IMR-90 (cell line): ENCODE measurements around the gene ANO9. TPM values are rescaled to one million over a fixed set of nuclear protein-coding genes. Genes with fewer than 3 reads are reported as not detected.

Experiments used
- ATAC-seq: fragments of 200-7000 bp; cut with Tn5 transposase; 2 replicates; pipeline ENCODE4 v1.9.1; 2020; ENCODE audit warnings: low read depth, mild to moderate bottlenecking, moderate library complexity
- BruUV-seq: library from RNA; stranded (reverse); fragments of 400-500 nt; replicated peaks from 2 replicates; lab custom pipeline; 2021; lab: Mats Ljungman, UMichigan
- CTCF ChIA-PET: fragments of 300-600 bp; formaldehyde crosslinking; extraction: SDS; loops from one replicate; lab custom pipeline; 2021; ENCODE audit warnings: antibody characterized with exemption; lab: Yijun Ruan, JAX
- POLR2A ChIA-PET: fragments of 300-600 bp; sonication (Branson Sonifier 250); formaldehyde crosslinking; loops from one replicate; lab custom pipeline; 2022; ENCODE audit warnings: antibody characterized with exemption; ENCODE audit not compliant: unreplicated experiment; lab: Charles Lee
- DNase-seq: peaks from one replicate; pipeline ENCODE4 v3.0.0; 2013
- H2AFZ ChIP-seq: replicated peaks from 2 replicates; pipeline ENCODE3; 2013; ENCODE audit warnings: low read length, mild to moderate bottlenecking; ENCODE audit not compliant: poor library complexity
- H2AK5ac ChIP-seq: 2 replicates; pipeline ENCODE4 v1.6.1; 2013; ENCODE audit warnings: low read depth, low read length, inconsistent platforms
- H2AK9ac ChIP-seq: replicated peaks from 2 replicates; pipeline ENCODE3; 2013; ENCODE audit warnings: mild to moderate bottlenecking, low read depth, low read length, moderate library complexity; ENCODE audit not compliant: poor library complexity
- H2BK120ac ChIP-seq: 2 replicates; pipeline ENCODE4 v1.6.1; 2013; ENCODE audit warnings: low read depth, low read length, inconsistent platforms
- H2BK15ac ChIP-seq: 3 replicates; pipeline ENCODE4 v1.6.1; 2013; ENCODE audit warnings: low read depth, low read length, inconsistent platforms
- H2BK20ac ChIP-seq: 2 replicates; pipeline ENCODE4 v1.6.1; 2013; ENCODE audit warnings: low read depth, mild to moderate bottlenecking, inconsistent platforms, low read length, moderate library complexity
- H2BK5ac ChIP-seq: 2 replicates; pipeline ENCODE4 v1.6.1; 2013; ENCODE audit warnings: mild to moderate bottlenecking, low read depth, low read length, inconsistent platforms; ENCODE audit not compliant: poor library complexity, severe bottlenecking
- H3K14ac ChIP-seq: replicated peaks from 2 replicates; pipeline ENCODE4 v1.6.1; 2013; ENCODE audit warnings: low read depth, low read length, inconsistent platforms
- H3K18ac ChIP-seq: 2 replicates; pipeline ENCODE4 v1.6.1; 2013; ENCODE audit warnings: low read depth, low read length, control low read depth
- H3K23ac ChIP-seq: 2 replicates; pipeline ENCODE4 v1.6.1; 2013; ENCODE audit warnings: low read depth, low read length, inconsistent platforms
- H3K27ac ChIP-seq: 2 replicates; pipeline ENCODE4 v1.5.1; 2013; ENCODE audit warnings: mild to moderate bottlenecking, control low read depth, low read length; ENCODE audit not compliant: insufficient read depth
- H3K27me3 ChIP-seq: 2 replicates; pipeline ENCODE4 v1.6.1; 2013; ENCODE audit warnings: low read length; ENCODE audit not compliant: control insufficient read depth, insufficient read depth
- H3K36me3 ChIP-seq: 2 replicates; pipeline ENCODE4 v1.6.1; 2013; ENCODE audit warnings: low read length, mixed read lengths; ENCODE audit not compliant: control insufficient read depth, insufficient read depth
- H3K4ac ChIP-seq: 2 replicates; pipeline ENCODE4 v1.6.1; 2013; ENCODE audit warnings: low read depth, low read length, inconsistent platforms
- H3K4me1 ChIP-seq: 2 replicates; pipeline ENCODE4 v1.6.1; 2013; ENCODE audit warnings: low read length, mixed read lengths; ENCODE audit not compliant: control insufficient read depth, insufficient read depth
- H3K4me2 ChIP-seq: 2 replicates; pipeline ENCODE4 v1.6.1; 2013; ENCODE audit warnings: low read depth, mild to moderate bottlenecking, control low read depth, low read length, moderate library complexity
- H3K4me3 ChIP-seq: 2 replicates; pipeline ENCODE4 v1.5.1; 2013; ENCODE audit warnings: low read depth, mild to moderate bottlenecking, control low read depth, low read length, moderate library complexity; ENCODE audit not compliant: insufficient read depth
- H3K56ac ChIP-seq: 2 replicates; pipeline ENCODE4 v1.6.1; 2013; ENCODE audit warnings: low read length, inconsistent platforms; ENCODE audit not compliant: insufficient read depth; ENCODE audit errors: extremely low read depth
- H3K79me1 ChIP-seq, 2 experiments: 2 replicates each; pipeline ENCODE4 v1.6.1; 2013; ENCODE audit warnings: low read length in 2 of 2, inconsistent platforms in 1 of 2, low read depth in 1 of 2
- H3K9ac ChIP-seq: 2 replicates; pipeline ENCODE4 v1.6.1; 2013; ENCODE audit warnings: low read depth, low read length, control low read depth
- H3K9me1 ChIP-seq: 2 replicates; pipeline ENCODE4 v1.6.1; 2013; ENCODE audit warnings: low read length, inconsistent platforms; ENCODE audit not compliant: insufficient read depth
- H3K9me3 ChIP-seq: 2 replicates; pipeline ENCODE4 v1.6.1; 2013; ENCODE audit warnings: low read length; ENCODE audit not compliant: control insufficient read depth, insufficient read depth
- H4K20me1 ChIP-seq: 2 replicates; pipeline ENCODE4 v1.6.1; 2013; ENCODE audit warnings: low read length, inconsistent platforms; ENCODE audit not compliant: insufficient read depth
- H4K5ac ChIP-seq: 2 replicates; pipeline ENCODE4 v1.6.1; 2013; ENCODE audit warnings: mild to moderate bottlenecking, low read depth, low read length, control low read depth
- H4K8ac ChIP-seq, 2 experiments: 2 replicates each; pipeline ENCODE4 v1.6.1; 2013; ENCODE audit warnings: low read depth in 2 of 2, low read length in 2 of 2, control low read depth in 1 of 2, inconsistent platforms in 1 of 2
- H4K91ac ChIP-seq: 2 replicates; pipeline ENCODE4 v1.6.1; 2013; ENCODE audit warnings: low read depth, low read length, inconsistent platforms; ENCODE audit not compliant: insufficient read depth
- BHLHE40 ChIP-seq: fragments of 150-350 bp; IDR thresholded peaks from 2 replicates; pipeline ENCODE4 v1.6.1; 2016; ENCODE audit warnings: mild to moderate bottlenecking, low read depth, low read length
- CEBPB ChIP-seq: IDR thresholded peaks from 2 replicates; pipeline ENCODE4 v1.6.1; 2012; ENCODE audit warnings: low read depth, low read length, improper control_type of control experiment
- FOS ChIP-seq: fragments of 150-350 bp; IDR thresholded peaks from 2 replicates; pipeline ENCODE4 v1.6.1; 2016; ENCODE audit warnings: low read depth, low read length
- MXI1 ChIP-seq: IDR thresholded peaks from 2 replicates; pipeline ENCODE4 v1.6.1; 2012; ENCODE audit warnings: low read depth, mild to moderate bottlenecking, low read length, moderate library complexity, borderline replicate concordance
- RCOR1 ChIP-seq: IDR thresholded peaks from 2 replicates; pipeline ENCODE4 v1.6.1; 2012; ENCODE audit warnings: mild to moderate bottlenecking, low read length, improper control_type of control experiment; ENCODE audit not compliant: insufficient replicate concordance
- RFX5 ChIP-seq: IDR thresholded peaks from 2 replicates; pipeline ENCODE4 v1.8.0; 2012; ENCODE audit warnings: low read depth, mild to moderate bottlenecking, low read length, moderate library complexity
- SMC3 ChIP-seq: fragments of 150-350 bp; IDR thresholded peaks from 2 replicates; pipeline ENCODE4 v1.6.1; 2016; ENCODE audit warnings: low read depth, mild to moderate bottlenecking, antibody characterized with exemption, low read length, moderate library complexity
- WGBS, 2 experiments: methylation state at CpG; one replicate each; pipeline versions ENCODE4 v1.1.5 to v1.1.7; 2013; ENCODE audit warnings: missing lambda C conversion rate in 2 of 2; ENCODE audit not compliant: insufficient read length in 1 of 2; ENCODE audit errors: extremely low coverage in 2 of 2; 5-methylcytosine and 5-hydroxymethylcytosine counted together
- dilution Hi-C: fragments of 300-500 bp; cut with HindIII; formaldehyde crosslinking; loops from one replicate; pipeline ENCODE4 v1.14.3; 2018; ENCODE audit warnings: low sequenced_read_pairs; ENCODE audit not compliant: unreplicated experiment
- in situ Hi-C: fragments of 300-500 bp; cut with MboI; formaldehyde crosslinking; loops from 3 replicates; pipeline ENCODE4 v1.14.3; 2019; ENCODE audit warnings: low sequenced_read_pairs, inconsistent platforms, mixed read lengths
- intact Hi-C: fragments of 100-400 bp; cut with micrococcal nuclease; formaldehyde crosslinking; loops from 2 replicates; pipeline ENCODE4 v1.10.0; 2022
- polyA plus RNA-seq, 3 experiments: library from polyadenylated mRNA; depleted of rRNA; stranded (reverse); fragments of >200 nt; gene quantifications; 2 replicates each; pipeline ENCODE4 v1.2.3, GENCODE V29; 2012; ENCODE audit warnings: low replicate concordance in 1 of 3
- total RNA-seq: library from RNA; depleted of rRNA; stranded (reverse); fragments of >200 nt; gene quantifications from 2 replicates; pipeline ENCODE4 v1.2.3, GENCODE V29; 2012

Gene ANO9
- total and polyA plus RNA-seq, 2 of the 4 experiments (the other 2 are of a cell fraction) = not detected

DNA sequence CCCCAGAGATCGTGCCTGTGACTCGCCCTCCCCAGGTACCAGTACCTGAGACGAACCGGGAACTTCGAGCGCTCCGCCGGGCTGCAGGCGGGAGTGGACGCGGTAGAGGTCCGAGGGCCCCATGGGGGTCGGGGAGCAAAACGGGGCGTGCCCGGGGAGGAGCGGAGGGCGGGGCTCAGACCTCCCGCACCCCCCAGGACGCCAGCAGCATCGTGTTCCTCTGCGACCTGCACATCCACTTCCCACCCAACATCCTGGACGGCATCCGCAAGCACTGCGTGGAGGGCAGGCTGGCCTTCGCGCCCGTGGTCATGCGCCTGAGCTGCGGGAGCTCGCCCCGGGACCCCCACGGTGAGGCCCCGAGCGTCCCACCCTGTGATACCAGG, 61.7 kb downstream of the ANO9 start:
- dilution Hi-C loops = no loop called here

More for the DNA sequence above, 61.7 kb downstream of the ANO9 start:
- H3K4me1 ChIP-seq = no peaks in the 10 kb centered on the region
- no peak overlapping the region for H2BK120ac ChIP-seq
- no peak overlapping the region for H3K27ac ChIP-seq
- no peak overlapping the region for H3K9ac ChIP-seq
- no peak overlapping the region for H2BK15ac ChIP-seq
- in situ Hi-C loops = no loop called here
- no peak overlapping the region for H3K14ac ChIP-seq
- H4K5ac ChIP-seq = no peak overlapping the region
- H4K20me1 ChIP-seq = no peaks in the 10 kb centered on the region
- no peak overlapping the region for H3K4me3 ChIP-seq
- H3K9me3 ChIP-seq = no peaks in the 10 kb centered on the region
- no peaks in the 10 kb centered on the region for H3K79me1 ChIP-seq
- no peaks in the 10 kb centered on the region for H3K9me1 ChIP-seq
- H4K91ac ChIP-seq = no peak overlapping the region
- H4K8ac ChIP-seq = no peak overlapping the region
- H2AFZ ChIP-seq = no peak overlapping the region
- ATAC-seq (no peak), DNase-seq (no peak)
- no peak overlapping the region for H3K4me2 ChIP-seq
- 96% methylated on average over 23 of the region's 35 CpGs; no CpG with 5 or more reads in 1 of the 2 experiments for WGBS, 2 experiments
- intact Hi-C loops = no loop called here
- H3K23ac ChIP-seq = no peak overlapping the region
- no peak overlapping the region for H3K4ac ChIP-seq
- no peak overlapping the region for H2AK9ac ChIP-seq
- H2BK20ac ChIP-seq = no peak overlapping the region
- no peak overlapping the region for H2BK5ac ChIP-seq
- no peaks in the 10 kb centered on the region for H3K27me3 ChIP-seq
- TSS peak; percentile 29 for BruUV-seq
- no peak for TF ChIP-seq CEBPB
- no peak for TF ChIP-seq MXI1
- TF ChIP-seq RFX5 = no peak
- TF ChIP-seq SMC3 = no peak
- TF ChIP-seq FOS = no peak
- TF ChIP-seq RCOR1 = no peak
- no peak for TF ChIP-seq BHLHE40
- H2AK5ac ChIP-seq = no peak overlapping the region
- H3K18ac ChIP-seq = no peak overlapping the region
- ChIA-PET POLR2A (no interaction called here), CTCF (no interaction called here)
- no peak overlapping the region for H3K56ac ChIP-seq
- H3K36me3 ChIP-seq = peaks cover 34% of the 10 kb centered on the region; the same call in 1 of the 2 replicates
